ENCODE measurements around the gene STAC3.

- TF ChIP-seq CTCF (IDR thresholded peaks at IDR 0.05; ENCODE audit: low read depth, low read length), result no peak
- TF ChIP-seq EZH2phosphoT487 (IDR thresholded peaks at IDR 0.05; ENCODE audit: low read depth), result no peak
These were observed 45.8 kb downstream of the STAC3 start for GRCh38 chr12:57205186-57205585.
